HG03460 (cell line): ENCODE data around the gene CERS6.
"Not testable (repeated sequence)": the region's sequence is repeated elsewhere in the genome, so short reads cannot be mapped to it uniquely, and the experiment has no call there.

ENCODE experiments used
- ATAC-seq: cut with Tn5 transposase; IDR thresholded peaks from one replicate; pipeline ENCODE4 v1.9.1; 2021; ENCODE audit not compliant: unreplicated experiment

CERS6 gene

DNA sequence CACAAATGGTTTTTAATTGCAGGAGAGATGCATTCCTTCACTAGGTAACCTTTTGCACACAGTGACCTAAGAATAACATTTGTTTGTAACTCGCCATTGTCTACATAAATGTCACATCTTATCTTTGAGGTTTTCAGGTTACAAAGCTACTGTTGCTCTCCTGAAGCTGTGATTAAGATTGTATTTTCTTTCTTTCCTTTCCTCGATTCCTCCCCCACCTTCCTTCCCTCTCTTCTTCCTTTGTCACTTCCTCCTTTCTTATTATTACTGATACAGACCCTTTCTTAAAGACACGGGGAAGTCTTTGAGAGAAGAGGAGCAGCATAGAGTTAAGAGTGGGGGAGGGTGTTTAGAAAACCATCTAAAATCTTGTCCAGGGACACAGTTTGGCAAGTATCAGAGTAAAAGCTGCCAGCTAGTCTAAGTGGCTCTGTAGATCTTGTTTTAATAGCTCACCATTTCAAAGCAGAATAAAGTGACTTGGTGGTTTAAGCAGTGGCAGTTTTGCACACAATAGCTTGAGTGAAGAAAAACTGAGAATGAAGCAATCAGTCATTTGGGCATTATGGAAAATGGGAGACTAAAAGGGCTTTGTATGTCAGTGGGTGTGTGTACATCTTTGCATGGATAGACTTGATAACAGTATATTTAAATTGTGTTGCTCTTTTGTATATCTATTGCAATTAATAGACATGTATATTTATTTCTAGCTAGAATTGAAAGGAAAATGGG lies 10.9 kb downstream of the CERS6 start:
- ATAC-seq = no peak

DNA sequence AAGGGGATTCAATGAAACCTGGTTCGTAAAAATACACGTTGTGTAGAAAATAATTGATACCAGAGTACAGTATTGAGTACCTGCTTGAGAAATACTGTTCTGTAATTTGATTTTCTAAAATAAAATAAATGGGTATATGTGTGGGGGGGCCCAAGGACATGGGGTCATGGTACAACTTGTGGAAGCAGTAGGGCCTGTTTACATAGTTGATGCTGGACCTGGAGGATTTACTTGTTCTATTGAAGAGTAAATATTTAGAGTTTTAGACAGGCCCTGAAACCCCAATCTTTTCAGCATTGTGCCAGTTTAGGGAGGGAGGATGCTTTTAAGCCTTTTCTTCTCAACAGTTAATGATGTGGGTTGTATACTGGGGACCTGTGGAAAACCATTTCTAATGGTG lies 11.7 kb downstream of the CERS6 start:
- no peak for ATAC-seq

DNA sequence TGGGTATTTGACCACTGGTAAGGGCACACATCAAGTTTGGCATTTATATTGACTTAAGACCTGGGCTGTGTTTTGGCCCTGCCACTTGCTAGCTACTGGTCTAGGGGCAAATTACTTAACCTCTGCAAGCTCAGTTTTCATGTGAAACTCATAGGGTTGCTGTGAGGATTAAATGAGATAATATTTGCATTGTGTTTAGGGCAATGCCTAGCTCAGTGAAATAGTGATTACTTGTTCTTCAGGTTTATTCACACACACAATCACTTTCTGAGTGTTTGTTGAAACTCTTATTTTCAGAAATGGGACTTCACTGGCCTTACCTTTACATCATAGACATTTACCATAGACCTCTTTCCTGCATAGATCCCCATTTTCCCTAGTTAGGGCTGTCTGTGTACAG lies 12.3 kb downstream of the CERS6 start:
- no peak for ATAC-seq

DNA sequence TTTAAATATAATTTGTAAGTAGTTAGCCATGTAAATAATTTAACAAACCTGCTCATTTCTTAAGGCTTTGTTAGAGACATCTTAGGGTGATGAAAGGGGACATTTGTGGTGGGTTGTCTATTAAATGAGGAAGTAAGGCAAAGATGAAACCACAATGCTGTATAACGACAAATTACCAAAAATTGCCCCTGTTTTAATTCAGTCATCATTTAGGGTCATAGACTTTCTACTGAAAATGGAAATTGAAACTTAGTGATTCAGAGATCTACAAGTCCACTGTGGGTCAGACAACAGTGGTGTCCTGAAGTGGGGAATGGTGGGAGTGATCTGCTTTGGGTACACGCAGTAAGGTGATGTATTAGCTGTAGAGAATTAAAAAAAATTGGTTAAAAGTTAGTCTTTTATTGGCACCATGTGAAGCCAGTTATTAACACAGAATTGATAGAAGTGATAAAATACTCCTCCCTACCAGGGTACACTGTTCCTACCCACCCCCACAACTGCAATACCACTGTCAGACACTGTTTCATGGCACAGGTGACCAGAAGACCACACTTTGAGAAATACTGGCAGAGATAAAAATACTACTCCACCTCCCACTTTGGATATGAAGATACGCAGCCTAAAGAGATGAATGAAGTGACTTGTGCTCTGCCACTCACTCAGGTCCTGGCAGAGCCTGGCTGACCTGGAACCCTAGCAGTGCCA lies 13.4 kb downstream of the CERS6 start:
- peak; percentile 65 for ATAC-seq

DNA sequence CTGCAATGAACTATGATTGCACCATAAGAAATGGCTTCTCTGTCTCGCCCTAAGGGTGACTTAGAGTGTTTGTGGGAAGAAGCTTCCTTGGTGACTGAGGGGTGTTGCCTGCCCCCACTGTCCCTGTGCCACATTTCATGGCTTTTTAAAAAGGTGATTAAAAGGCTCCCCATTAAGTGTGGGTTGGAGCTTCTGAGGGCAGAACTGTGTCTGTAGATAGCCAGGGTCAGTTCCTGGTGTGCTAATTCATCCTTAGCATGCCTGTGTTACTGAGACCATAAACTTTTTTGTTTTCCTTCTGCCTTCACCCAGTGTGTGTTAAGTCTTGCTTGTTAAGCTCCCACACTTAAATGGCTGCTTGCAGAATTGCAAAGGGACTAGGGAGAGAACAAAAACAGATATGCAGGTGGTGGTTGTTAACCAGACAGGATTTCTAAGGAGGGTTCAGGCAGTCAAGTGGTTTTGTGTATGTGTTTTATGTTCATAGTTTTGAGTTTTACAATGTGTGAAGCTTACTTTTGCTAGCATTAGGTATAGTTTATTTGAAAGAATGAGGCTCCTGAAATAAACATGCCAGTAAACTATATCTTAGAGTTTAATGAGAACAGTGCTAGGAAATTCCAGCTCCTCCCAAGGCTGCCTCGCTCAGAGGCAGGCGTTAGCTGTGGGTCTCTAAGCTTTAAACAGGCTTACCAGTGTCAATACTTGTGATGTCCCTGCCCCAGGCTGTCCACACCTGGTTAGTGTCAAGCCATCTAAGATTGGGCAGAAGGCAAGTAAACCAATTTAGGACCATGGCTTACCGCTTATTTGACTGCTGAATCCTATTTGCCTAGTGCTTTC lies 14.5 kb downstream of the CERS6 start:
- peak; percentile 46 for ATAC-seq

DNA sequence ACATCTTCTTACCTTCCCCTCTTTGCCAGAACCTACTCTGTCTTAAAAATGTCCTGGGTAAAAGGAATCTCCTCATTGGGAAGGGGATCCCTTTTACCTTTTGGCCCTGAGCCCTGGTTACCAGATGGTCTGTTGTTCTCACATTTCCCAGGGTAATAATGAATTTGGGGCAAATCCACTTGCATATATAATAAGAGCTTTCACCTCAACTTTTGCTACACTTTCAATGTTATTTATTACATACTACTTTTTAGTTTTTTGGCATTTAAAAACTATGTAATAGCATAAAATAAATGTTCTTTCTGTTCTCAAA lies 15.0 kb downstream of the CERS6 start:
- ATAC-seq = no peak

DNA sequence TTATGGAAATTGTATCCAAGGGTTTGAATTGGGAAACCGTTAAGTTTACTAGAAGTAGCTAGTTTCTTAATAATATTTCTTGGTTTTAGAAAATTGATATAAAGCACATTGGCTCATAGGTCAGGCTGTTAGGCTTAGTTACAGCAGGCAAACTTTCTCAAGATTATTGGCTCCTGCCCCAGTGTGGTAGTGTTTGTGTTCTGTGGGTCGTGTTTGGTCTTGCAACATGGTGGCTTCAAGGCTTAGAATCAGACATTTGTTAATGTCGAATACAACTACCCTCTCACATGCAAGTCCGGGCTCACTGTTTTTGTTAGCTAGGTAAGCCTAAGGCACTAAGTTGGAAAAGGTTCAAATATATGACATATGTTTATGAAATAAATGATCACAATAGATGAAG lies 19.6 kb downstream of the CERS6 start:
- ATAC-seq = no peak

DNA sequence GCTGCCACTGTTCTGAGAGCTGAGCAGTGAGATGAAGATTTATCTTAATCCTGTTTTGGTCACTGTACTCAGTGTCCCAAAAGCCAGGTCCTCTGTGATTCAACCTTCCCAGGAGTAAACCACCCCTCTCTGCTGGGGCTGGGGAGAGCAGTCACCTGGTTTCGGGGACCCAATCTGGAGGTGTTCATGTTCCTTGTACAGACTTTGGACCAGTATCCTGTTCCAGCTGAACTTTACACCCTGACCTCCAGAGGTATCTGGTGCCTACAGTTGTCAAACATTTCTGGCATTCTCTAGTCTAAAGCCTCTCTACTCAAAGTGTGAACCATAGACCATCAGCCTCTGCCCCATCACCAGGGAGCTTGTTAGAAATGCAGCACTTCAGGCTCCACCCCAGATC lies 22.1 kb downstream of the CERS6 start:
- no peak for ATAC-seq

DNA sequence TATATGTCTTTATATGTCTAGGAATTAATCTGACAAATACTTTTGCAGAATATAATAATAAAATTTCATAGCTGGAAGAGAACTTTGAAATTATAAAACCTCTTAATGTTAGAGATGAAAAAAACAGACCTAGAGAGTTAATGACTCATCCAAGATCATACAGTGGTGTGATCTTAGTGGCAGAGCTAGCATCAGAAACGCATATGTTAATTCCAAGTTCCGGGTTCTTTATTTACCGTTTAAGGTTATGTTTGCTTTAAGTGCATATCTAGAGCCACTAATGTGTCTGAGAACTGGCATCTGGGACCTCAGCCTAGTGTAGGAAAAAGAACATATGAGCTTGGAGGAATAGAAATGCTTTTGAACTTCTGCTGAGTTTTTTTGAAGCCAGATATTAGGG lies 24.3 kb downstream of the CERS6 start:
- ATAC-seq = no peak

DNA sequence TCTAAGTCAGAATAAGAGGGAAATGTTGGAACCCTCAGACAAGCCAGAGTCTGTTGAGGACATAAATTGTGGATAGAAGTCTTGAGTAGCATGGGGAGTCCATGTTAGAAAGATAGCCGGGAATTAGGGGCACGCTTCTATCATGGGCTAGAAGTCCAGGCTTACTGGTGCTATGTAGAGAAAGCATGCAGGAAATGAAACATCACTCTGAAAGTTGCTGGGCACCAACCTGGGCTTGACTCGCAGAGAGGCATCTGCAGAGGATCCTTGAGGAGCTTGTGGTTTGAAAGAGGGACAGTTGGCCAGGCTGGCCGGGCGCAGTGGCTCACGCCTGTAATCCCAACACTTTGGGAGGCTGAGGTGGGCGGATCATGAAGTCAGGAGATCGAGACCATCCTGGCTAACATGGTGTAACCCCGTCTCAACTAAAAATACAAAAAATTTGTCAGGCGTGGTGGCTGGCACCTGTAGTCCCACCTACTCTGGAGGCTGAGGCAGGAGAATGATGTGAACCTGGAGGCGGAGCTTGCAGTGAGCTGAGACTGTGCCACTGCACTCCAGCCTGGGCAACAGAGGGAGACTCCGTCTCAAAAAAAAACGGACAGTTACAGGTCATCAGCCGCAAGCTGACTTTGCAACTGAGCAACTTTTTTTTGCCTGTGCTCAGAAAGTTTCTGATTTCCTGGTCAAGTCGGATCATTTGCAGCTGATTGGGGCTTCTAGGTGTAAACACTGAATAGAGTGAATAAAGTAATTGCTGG lies 24.9 kb downstream of the CERS6 start:
- no peak for ATAC-seq

DNA sequence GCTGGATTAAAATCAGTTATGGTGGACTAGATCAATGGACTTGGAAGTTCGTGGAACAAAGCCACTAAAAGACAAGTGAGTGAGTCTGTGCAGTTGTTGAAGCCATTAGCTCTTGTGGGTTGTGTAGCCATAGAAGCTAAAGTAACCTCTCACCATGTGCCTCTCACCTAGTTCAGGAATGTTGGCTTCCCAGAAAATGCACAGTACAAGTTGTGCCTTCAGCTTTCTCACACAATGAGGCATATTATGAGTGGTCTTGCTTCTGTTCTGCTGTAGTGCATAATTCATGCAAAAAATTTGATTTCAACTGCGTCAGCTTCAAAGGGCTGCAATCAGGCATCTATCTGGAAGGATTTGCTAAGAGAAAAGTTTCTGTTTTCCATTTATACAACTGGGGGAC lies 26.2 kb downstream of the CERS6 start:
- no peak for ATAC-seq

DNA sequence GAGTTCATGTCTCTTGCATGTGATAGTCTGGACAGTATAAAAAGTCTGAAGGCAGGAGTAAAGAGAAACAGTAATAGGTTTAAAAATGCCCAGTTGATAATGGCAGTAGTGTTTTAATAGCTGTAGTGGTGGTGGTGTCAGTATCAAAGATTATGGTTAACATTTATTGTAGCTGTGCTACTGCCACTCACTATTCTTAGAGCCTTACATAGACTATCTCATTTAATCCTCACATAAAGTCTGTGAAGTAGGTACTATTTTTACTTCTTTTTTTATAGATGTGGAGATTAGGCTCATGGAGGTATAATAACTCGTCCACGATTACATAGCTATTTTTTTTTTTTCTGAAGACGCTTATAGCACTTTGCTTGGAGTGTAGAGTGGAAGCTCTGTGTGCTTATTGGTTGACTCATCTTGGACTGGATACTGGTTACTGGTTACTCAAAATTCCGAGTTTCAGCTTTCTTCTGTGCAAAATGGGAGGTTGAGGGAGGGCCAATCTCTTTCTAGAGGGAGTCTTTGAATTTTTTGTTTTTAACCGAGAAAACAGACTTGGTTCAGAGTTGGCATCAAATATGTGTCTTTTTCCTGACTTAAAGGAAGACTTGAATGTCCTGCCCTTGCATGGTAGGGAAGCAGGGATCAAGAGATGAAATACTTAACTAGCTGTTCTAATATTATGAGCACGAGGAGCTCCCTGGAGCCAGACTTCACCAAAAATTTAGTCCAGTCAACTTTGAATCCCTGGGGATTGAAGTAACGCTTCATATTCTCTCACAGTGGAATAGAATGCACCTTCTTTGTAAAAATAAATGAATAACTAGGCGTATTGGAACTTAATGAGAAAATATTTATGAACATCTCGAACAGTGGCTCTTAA lies 27.1 kb downstream of the CERS6 start:
- ATAC-seq = no peak

DNA sequence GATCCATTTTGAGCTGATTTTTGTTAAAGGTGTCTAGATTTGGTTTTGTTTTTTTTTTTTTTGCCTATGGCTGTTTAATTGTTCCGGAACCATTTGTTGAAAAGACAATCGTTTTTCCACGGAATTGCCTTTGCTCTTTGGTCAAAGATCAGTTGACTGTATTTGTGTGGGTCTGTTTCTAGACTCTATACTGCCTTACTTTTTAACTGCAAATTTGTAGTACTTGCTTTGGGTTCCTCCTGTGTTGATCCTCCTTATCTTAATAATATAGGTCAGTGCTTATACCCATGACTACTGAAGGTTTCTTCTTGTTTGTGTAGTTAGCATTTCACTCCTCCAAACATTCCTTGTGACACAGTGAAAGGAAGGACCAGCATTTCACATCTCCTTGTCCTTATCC lies 30.4 kb downstream of the CERS6 start:
- ATAC-seq = no peak

DNA sequence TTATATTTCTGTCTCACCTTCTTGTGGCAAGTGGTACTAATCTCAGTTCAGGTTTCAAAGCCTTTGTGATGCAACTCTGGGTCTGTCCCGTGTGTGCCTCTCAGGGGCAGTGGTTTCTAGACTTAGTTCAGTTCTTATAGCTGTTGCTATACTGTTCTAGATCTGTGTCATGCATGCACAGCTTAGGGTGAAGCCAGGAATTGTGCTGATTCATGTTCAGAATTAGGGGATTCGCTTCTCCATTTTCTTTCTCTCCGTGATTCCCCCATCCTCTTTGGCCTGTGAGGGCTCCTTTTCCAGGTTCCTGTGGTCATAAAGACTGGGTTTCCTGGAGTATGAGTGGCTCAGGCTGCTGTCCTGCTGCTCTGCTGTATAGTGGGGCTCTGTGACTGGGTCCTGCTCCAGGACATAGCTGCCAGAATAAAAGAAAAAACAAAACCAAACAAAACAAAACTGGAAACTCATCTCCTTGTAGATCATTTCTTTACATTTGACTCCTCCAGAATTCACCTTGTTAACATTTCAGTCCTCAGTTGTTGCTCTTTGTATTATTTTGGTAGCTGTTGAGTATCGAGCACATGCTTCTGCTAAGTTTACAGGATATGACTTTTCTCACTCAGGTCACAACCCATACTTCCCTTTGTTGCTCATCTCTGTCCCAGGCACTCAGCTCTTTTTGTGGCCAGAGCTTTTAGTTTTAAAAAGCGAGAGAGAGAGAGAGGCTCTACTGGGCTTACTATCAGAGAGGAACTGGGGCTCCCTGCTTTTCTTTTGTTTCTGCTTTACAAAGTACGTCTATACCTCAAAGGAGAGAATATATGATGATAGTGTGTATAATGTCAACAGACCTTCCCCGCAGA lies 34.2 kb downstream of the CERS6 start:
- peak; percentile 90 for ATAC-seq

DNA sequence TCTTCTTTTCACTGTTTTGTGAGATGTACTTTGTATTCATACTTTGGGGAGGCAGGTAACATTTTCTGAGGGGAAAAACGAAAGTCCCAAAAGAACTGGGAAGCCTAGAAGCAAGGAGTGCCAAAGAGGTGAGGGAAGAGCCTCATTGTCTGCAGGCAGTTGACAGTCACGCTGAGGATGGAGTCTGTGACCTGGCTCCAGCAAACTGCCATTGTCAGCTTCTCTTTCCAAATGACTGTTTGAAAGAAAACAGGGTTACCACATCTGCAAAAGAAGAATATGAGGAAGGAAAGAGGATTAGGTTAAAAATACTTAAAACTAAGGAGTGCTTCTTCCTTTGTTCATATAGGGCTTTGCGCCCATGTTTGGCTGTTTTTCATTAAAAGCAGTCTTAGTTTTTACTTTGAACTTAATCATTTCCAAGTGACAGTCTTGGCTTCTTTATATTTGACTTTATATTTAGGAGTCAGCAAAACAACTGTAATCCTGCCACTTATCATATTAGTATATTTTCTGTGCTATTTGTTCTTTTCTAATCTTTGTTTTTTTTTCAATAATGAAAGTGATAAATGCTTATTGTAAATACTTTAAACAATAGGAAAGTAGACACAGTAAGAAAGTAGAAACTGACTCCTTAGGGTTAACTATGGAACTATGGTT lies 35.0 kb downstream of the CERS6 start:
- ATAC-seq = no peak

DNA sequence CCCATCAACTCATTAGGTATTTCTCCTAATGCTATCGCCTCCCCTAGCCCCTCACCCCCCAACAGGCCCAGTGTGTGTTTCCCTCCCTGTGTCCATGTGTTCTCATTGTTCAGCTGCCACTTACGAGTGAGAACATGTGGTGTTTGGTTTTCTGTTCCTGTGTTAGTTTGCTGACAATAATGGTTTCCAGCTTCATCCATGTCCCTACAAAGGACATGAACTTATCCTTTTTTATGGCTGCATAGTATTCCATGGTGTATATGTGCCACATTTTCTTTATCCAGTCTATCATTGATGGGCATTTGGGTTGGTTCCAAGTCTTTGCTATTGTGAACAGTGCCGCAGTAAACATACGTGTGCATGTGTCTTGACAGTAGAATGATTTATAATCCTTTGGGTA lies 35.7 kb downstream of the CERS6 start:
- not testable (repeated sequence) for ATAC-seq

DNA sequence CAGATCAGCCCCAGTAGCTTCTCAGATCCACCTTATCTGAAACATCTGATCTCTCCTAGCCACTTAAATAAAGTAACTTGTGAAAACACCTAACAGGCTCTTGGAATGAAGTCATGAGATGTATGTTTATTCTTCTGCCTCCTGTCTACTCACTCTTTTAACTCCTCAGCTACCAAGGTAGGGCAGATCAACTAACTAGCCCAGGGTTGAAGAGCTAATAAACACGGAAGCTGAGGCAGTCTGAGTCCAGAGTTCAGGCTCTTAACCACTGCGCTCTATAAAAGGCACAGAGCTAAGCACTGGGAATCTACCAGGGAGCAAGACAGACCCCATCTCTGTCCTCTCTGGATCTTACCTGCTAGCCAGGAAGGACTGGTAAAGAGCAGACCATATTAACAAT lies 37.1 kb downstream of the CERS6 start:
- ATAC-seq = not testable (repeated sequence)

DNA sequence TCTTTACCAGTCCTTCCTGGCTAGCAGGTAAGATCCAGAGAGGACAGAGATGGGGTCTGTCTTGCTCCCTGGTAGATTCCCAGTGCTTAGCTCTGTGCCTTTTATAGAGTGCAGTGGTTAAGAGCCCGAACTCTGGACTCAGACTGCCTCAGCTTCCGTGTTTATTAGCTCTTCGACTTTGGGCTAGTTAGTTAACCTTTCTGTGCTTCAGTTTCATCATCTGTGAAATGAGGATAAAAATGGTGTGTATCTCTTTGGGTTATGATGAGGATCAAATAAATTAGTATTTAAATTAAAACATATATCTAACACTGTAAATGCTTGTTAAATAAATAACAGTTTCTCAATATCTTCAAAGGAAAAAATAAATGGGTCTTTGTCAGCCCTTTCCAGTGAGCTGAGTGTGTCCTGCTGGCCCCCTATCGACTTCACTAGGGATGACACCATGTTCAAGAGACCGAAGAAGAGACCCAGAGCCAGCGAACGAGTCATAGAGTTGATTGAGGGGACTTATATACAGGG lies 38.2 kb downstream of the CERS6 start:
- ATAC-seq = no peak

DNA sequence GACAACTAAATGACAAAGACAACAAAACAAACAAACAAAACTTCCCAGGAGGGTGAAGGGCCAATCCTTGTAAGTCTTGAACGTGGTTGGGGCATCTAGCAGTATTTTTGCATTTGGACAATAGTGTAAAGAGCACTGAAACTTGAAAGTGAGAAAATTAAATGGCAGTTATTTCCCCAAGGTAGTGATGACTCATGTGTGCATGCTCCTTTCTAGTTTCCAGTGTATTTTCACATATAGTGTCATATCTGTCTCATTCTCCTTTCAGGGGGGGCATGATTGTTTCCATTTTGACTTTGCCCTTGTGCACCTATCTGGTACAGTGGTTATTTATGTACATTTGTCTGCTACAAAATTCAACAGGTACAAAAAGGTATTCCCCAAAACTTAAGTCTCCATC lies 39.5 kb downstream of the CERS6 start:
- ATAC-seq = peak; percentile 84
